Body of pancreas (tissue), 4 donors: Measurements from ENCODE around the gene TGIF2. TPM values are rescaled to one million over a fixed set of nuclear protein-coding genes. Genes with fewer than 3 reads are reported as not detected.

Experiments used
- ATAC-seq: fragments of 150-250 bp; one replicate; pipeline ENCODE4 v1.9.1; 2016
- DNase-seq, 4 donors: peaks; one replicate each; pipeline ENCODE4 v3.0.0-alpha.2; 2019
- H3K27ac ChIP-seq, 4 donors: fragments of 200-600 bp; sonication (generic); 1 replicate in 3 of 4; 2 replicates in 1 of 4; pipeline versions ENCODE4 v1.5.1 to v1.6.1; 2016 to 2019; ENCODE audit warnings: mild to moderate bottlenecking in 1 of 4, mixed read lengths in 1 of 4, moderate library complexity in 1 of 4
- H3K27me3 ChIP-seq, 2 donors: fragments of 200-600 bp; sonication (generic); one replicate each; pipeline ENCODE4 v1.6.0; 2016; ENCODE audit warnings: mild to moderate bottlenecking in 1 of 2
- H3K36me3 ChIP-seq, 2 donors: fragments of 200-600 bp; sonication (generic); replicated peaks in 1 of 2; 2 replicates each; pipeline ENCODE4 v1.5.1; 2016; ENCODE audit warnings: low read depth in 2 of 2; ENCODE audit not compliant: insufficient read depth in 1 of 2
- H3K4me1 ChIP-seq: fragments of 200-600 bp; sonication (generic); one replicate; pipeline ENCODE4 v1.6.0; 2016
- H3K4me3 ChIP-seq, 2 donors: fragments of 200-600 bp; sonication (generic); 1 replicate in 1 of 2; 2 replicates in 1 of 2; pipeline ENCODE4 v1.5.1; 2016 to 2019
- H3K9me3 ChIP-seq, 3 donors: fragments of 200-600 bp; sonication (generic); 1 replicate in 2 of 3; 2 replicates in 1 of 3; pipeline ENCODE4 v1.5.1; 2016
- CTCF ChIP-seq, 7 experiments: fragments of 450-650 bp in 4 of 7; fragments of 200-600 bp in 3 of 7; sonication (generic) in 3 of 7; IDR thresholded peaks; one replicate each; pipeline ENCODE4 v1.5.1; 2016 to 2019; ENCODE audit warnings: antibody characterized with exemption in 7 of 7
- POLR2A ChIP-seq, 3 donors: fragments of 450-650 bp; IDR thresholded peaks; one replicate each; pipeline ENCODE4 v1.6.1; 2016; ENCODE audit warnings: antibody characterized with exemption in 3 of 3, mild to moderate bottlenecking in 2 of 3
- WGBS, 2 donors: methylation state at CpG; one replicate each; pipeline ENCODE4 v1.1.5; 2017; 5-methylcytosine and 5-hydroxymethylcytosine counted together
- intact Hi-C: fragments of 100-400 bp; cut with DNase I; formaldehyde crosslinking; loops from one replicate; pipeline ENCODE4 v1.15.1; 2023
- total RNA-seq, 2 donors: library from RNA; depleted of rRNA; stranded (reverse); fragments of >200 nt; gene quantifications; one replicate each; pipeline ENCODE4 v1.1.0, GENCODE V29; 2016

TGIF2 gene
- total RNA-seq, 2 donors from 2014 or later = 15.2 to 18.7 TPM

- Histone ChIP-seq H3K36me3 (no peaks in the 10 kb centered on the region), H3K27ac (no peak overlapping the region), H3K27me3 (no peaks in the 10 kb centered on the region), H3K4me3 (no peak overlapping the region), H3K4me1 (peaks cover 21% of the 10 kb centered on the region), H3K9me3 (no peaks in the 10 kb centered on the region)
- intact Hi-C loops = no loop called here
- WGBS, 2 donors = 79 to 80% methylated on average over 11 of the region's 11 CpGs
- DNase-seq (no peak), ATAC-seq (no peak)
- TF ChIP-seq POLR2A (IDR thresholded peaks at IDR 0.05) (no peak), CTCF (IDR thresholded peaks at IDR 0.05) (no peak)
Observed at GRCh38 chr20:36538026-36538722, 35.2 kb upstream of the TGIF2 start.

- 69 to 75% methylated on average over 38 to 41 of the region's 41 CpGs for WGBS, 2 donors
- TF ChIP-seq POLR2A (IDR thresholded peaks at IDR 0.05) (no peak), CTCF (IDR thresholded peaks at IDR 0.05) (no peak)
- intact Hi-C loops = no loop called here
Observed at GRCh38 chr20:36540551-36541211, 32.7 kb upstream of the TGIF2 start.

GRCh38 chr20:36541227-36541767 lies 32.1 kb upstream of the TGIF2 start, which contains the start of gene MYL9:
MYL9 (plus strand) TSS chr20:36541519; CDS start chr20:36544885, 3,366 bp downstream.
- Histone ChIP-seq H3K27ac (peak within 1 kb of the TSS in 3 of 4 donors; percentile 63 to 67 (median 66)), H3K27me3 (no peaks in the 10 kb centered on the region), H3K36me3 (no peaks in the 10 kb centered on the region), H3K4me3 (peak within 1 kb of the TSS; percentile 3 to 11), H3K9me3 (no peaks in the 10 kb centered on the region), H3K4me1 (peaks cover 40% of the 10 kb centered on the region)
- intact Hi-C loops = no loop called here
- 7 to 23% methylated on average over 7 to 15 of the region's 41 CpGs for WGBS, 2 donors
- TF ChIP-seq CTCF (IDR thresholded peaks at IDR 0.05) (no peak), POLR2A (IDR thresholded peaks at IDR 0.05) (peak in 1 of 3 donors; percentile 20)
- ATAC-seq = peak; percentile 77
- peak; percentile 70 to 81 (median 80) for DNase-seq

More at GRCh38 chr20:36540551-36541211, 32.7 kb upstream of the TGIF2 start:
- ATAC-seq (no peak), DNase-seq (no peak)
- peak overlapping the region in 3 of 4 donors; percentile 13 to 67 (median 66) for H3K27ac ChIP-seq
- no peak overlapping the region for H3K4me3 ChIP-seq
- H3K27me3 ChIP-seq = no peaks in the 10 kb centered on the region
- H3K36me3 ChIP-seq = no peaks in the 10 kb centered on the region
- no peaks in the 10 kb centered on the region for H3K9me3 ChIP-seq
- H3K4me1 ChIP-seq = peaks cover 40% of the 10 kb centered on the region

- Histone ChIP-seq H3K36me3 (no peaks in the 10 kb centered on the region), H3K9me3 (no peaks in the 10 kb centered on the region), H3K27ac (peak overlapping the region in 3 of 4 donors; percentile 63 to 67 (median 66)), H3K4me1 (peaks cover 40% of the 10 kb centered on the region), H3K27me3 (no peaks in the 10 kb centered on the region), H3K4me3 (peak overlapping the region; percentile 3 to 11)
- WGBS, 2 donors = 42 to 50% methylated on average over 2 to 9 of the region's 14 CpGs
- ATAC-seq = peak; percentile 27
- no peak for TF ChIP-seq POLR2A (IDR thresholded peaks at IDR 0.05)
- TF ChIP-seq CTCF (IDR thresholded peaks at IDR 0.05) = peak in 4 of 7 experiments; percentile 4 to 30 (median 21)
- DNase-seq = no peak
- intact Hi-C loops = no loop called here
Observed at GRCh38 chr20:36541768-36542488, 31.5 kb upstream of the TGIF2 start.
